Left ventricle myocardium superior (tissue), 1 donor: ENCODE data around the gene CKAP2. TPM values are rescaled to one million over a fixed set of nuclear protein-coding genes. Genes with fewer than 3 reads are reported as not detected.
A peak's percentile ranks its signal among the peaks of the same experiment; 100 is the strongest.
"Not testable (repeated sequence)": the region's sequence is repeated elsewhere in the genome, so short reads cannot be mapped to it uniquely, and the experiment has no call there.

Experiments
- ATAC-seq: fragments of 200-7000 bp; cut with Tn5 transposase; one replicate; pipeline ENCODE4 v1.9.1; 2020; ENCODE audit warnings: mild to moderate bottlenecking, moderate library complexity
- DNase-seq: peaks from one replicate; pipeline ENCODE4 v3.0.0-alpha.2; 2020
- intact Hi-C: fragments of 100-400 bp; cut with micrococcal nuclease; formaldehyde crosslinking; loops from one replicate; pipeline ENCODE4 v1.11.0; 2022
- total RNA-seq: library from RNA; stranded (reverse); fragmentation: NEBNext Ultra II Directional; extraction: Animal tissue kit (Norgen Biotek cat#: 25700); gene quantifications from one replicate; pipeline ENCODE4 v1.2.1, GENCODE V29; 2021
- donor health status: DM: no; HTN: yes; CAD: no; lungs with severe emphysema.

The CKAP2 gene
- total RNA-seq, 1 donor from 2014 or later, result 7.2 TPM

- intact Hi-C loops, result no loop called here
- ATAC-seq (no peak), DNase-seq (no peak)
Observed at GRCh38 chr13:52450793-52451116, 4.5 kb upstream of the CKAP2 start.

- ATAC-seq (no peak), DNase-seq (no peak)
- intact Hi-C loops, result no loop called here
Observed at GRCh38 chr13:52451135-52451804, 4.0 kb upstream of the CKAP2 start.

GRCh38 chr13:52452470-52452869, 2.8 kb upstream of the CKAP2 start:
- no peak for DNase-seq
- ATAC-seq, result no peak
- intact Hi-C loops, result no loop called here

GRCh38 chr13:52454459-52454819, 839 bp upstream of the CKAP2 start:
- DNase-seq (no peak), ATAC-seq (no peak)
- intact Hi-C loops, result no loop called here

- DNase-seq (peak; percentile 83), ATAC-seq (peak; percentile 72)
- intact Hi-C loops, result no loop called here
Observed at GRCh38 chr13:52455677-52456041, 381 bp downstream of the CKAP2 start.

- intact Hi-C loops, result no loop called here
- no peak for DNase-seq
- no peak for ATAC-seq
Observed at GRCh38 chr13:52459668-52460067, 4.4 kb downstream of the CKAP2 start.

- ATAC-seq, result no peak
- intact Hi-C loops, result no loop called here
Observed at GRCh38 chr13:52461265-52461664, 6.0 kb downstream of the CKAP2 start.

GRCh38 chr13:52463526-52463925, 8.2 kb downstream of the CKAP2 start:
- ATAC-seq, result no peak

More at GRCh38 chr13:52461265-52461664, 6.0 kb downstream of the CKAP2 start:
- DNase-seq, result no peak

GRCh38 chr13:52468487-52468886, 13.2 kb downstream of the CKAP2 start:
- ATAC-seq, DNase-seq, intact Hi-C loops: not testable (repeated sequence)

More at GRCh38 chr13:52463526-52463925, 8.2 kb downstream of the CKAP2 start:
- intact Hi-C loops, result no loop called here
- no peak for DNase-seq

- DNase-seq, ATAC-seq, intact Hi-C loops: not testable (repeated sequence)
Observed at GRCh38 chr13:52480677-52481428, 25.6 kb downstream of the CKAP2 start.

- DNase-seq, intact Hi-C loops, ATAC-seq: not testable (repeated sequence)
Observed at GRCh38 chr13:52487078-52487477, 31.8 kb downstream of the CKAP2 start.

GRCh38 chr13:52488763-52489162, 33.5 kb downstream of the CKAP2 start:
- DNase-seq, intact Hi-C loops, ATAC-seq: not testable (repeated sequence)

- not testable (repeated sequence) for DNase-seq, ATAC-seq
Observed at GRCh38 chr13:52491015-52491414, 35.7 kb downstream of the CKAP2 start.

GRCh38 chr13:52494241-52494640, 39.0 kb downstream of the CKAP2 start:
- intact Hi-C loops, DNase-seq, ATAC-seq: not testable (repeated sequence)

More at GRCh38 chr13:52491015-52491414, 35.7 kb downstream of the CKAP2 start:
- intact Hi-C loops, result not testable (repeated sequence)

- intact Hi-C loops, ATAC-seq, DNase-seq: not testable (repeated sequence)
Observed at GRCh38 chr13:52497979-52498378, 42.7 kb downstream of the CKAP2 start.

GRCh38 chr13:52502277-52502676, 47.0 kb downstream of the CKAP2 start:
- intact Hi-C loops, ATAC-seq, DNase-seq: not testable (repeated sequence)

- peak; percentile 83 for ATAC-seq
- DNase-seq, intact Hi-C loops: not testable (repeated sequence)
Observed at GRCh38 chr13:52505843-52506242, 50.6 kb downstream of the CKAP2 start.

- intact Hi-C loops, ATAC-seq, DNase-seq: not testable (repeated sequence)
Observed at GRCh38 chr13:52509532-52509931, 54.3 kb downstream of the CKAP2 start.

- ATAC-seq, result peak; percentile 59
- DNase-seq, intact Hi-C loops: not testable (repeated sequence)
Observed at GRCh38 chr13:52510221-52510797, 55.0 kb downstream of the CKAP2 start.

- DNase-seq, intact Hi-C loops, ATAC-seq: not testable (repeated sequence)
Observed at GRCh38 chr13:52511598-52511997, 56.3 kb downstream of the CKAP2 start.
